ENCODE results near the gene SCAF4.
A peak's percentile ranks its signal among the peaks of the same experiment; 100 is the strongest.
"Not testable (repeated sequence)": the region's sequence is repeated elsewhere in the genome, so short reads cannot be mapped to it uniquely, and the experiment has no call there.

The SCAF4 gene

DNA sequence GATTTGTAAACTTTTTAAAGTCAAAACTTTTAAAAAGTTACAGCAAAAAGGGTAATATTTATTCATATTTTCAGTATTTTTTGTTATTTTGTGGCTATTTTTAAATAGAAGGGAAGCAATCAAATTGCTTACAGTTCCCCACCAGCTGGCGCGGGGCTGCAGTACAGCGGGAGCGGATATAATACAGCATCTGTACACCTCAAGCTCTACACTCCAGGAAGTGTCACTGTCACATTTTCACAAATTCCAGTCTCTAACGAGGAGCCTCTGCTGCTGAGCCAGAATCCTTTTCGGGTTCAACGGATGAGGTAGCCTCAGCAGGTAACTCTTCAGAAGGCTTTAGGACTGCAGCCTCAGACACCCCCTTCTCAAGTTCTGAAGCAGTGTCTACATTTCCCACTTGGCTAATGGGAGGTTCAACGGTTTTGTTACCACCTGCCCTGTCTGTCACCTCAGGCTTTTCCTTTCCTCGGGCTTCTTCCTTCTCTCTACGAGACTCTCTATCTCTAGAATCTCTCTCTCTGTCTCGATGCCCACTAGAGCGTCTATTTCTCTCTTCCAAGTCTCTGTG lies 60.7 kb downstream of the SCAF4 start:
- DNase-seq (ENCODE audit: low spot score), result peak; percentile 20

DNA sequence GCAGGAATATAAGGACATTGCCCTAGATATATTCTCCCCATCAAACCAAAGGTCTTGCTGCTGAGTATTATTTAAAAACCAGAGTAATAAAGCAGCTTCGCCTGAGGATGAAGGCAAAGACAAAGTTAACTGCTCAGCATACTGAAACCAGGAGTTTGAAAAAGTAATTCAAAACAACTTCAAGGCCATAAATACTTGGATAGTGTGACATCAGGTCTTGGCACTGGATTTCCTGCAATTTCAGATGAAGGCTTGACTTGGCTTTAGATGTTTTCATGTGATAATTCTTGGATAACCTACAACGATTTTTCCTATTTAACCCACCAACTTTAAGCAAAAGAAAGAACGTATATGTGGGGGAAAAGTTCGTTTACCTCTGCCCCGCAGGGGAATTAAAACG lies 61.8 kb downstream of the SCAF4 start:
- no peak for DNase-seq (ENCODE audit: low spot score)

DNA sequence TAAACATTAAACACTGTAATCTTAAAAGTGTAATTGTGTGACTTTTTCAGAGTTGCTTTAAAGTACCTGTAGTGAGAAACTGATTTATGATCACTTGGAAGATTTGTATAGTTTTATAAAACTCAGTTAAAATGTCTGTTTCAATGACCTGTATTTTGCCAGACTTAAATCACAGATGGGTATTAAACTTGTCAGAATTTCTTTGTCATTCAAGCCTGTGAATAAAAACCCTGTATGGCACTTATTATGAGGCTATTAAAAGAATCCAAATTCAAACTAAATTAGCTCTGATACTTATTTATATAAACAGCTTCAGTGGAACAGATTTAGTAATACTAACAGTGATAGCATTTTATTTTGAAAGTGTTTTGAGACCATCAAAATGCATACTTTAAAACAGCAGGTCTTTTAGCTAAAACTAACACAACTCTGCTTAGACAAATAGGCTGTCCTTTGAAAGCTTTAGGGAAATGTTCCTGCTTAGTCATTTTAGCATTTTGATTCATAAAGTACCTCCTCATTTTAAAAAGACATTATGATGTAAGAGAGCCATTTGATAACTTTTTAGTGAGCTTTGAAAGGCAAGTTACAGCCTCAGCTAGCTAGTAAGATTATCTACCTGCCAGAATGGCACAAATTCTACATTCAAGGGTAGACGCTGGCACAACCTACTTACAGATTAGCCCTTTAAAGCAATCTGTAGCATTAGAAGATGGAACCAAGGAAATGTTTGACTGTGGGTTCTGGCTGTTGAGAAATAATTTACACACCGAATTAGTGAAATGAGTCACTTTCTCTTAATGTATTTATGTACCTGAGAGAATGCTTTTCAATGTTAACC lies 63.0 kb downstream of the SCAF4 start:
- DNase-seq (ENCODE audit: low spot score), result no peak

DNA sequence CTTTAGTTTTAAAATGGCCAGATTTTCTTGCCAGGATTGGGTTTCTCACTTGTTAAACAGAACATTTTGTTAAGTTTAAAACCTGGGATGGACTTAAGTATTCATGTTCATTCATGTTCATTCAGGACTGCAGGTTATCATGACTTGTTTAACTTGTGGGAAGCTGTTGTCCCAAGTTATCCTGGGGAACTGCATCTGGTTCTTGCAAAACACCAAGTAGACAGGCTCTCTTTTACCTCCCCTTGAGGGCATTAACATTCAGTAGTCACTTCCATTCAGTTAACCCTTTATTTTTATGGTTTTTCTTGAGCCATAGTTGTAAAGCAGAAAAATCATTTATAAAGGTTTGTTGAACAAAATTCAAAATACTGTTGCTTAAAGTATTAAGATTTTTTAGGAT lies 64.3 kb downstream of the SCAF4 start:
- no peak for DNase-seq (ENCODE audit: low spot score)

DNA sequence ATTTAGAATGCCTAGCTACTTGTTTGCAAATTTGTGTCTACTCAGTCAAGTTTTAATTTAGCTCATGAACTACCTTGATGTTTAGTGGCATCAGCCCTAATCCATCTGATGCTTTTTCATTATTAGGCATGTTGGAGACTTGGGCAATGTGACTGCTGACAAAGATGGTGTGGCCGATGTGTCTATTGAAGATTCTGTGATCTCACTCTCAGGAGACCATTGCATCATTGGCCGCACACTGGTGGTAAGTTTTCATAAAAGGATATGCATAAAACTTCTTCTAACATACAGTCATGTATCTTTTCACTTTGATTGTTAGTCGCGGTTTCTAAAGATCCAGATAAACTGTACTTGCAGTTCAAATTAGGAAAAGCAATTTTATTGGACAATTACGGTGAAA lies 64.8 kb downstream of the SCAF4 start:
- DNase-seq (ENCODE audit: low spot score), result no peak

DNA sequence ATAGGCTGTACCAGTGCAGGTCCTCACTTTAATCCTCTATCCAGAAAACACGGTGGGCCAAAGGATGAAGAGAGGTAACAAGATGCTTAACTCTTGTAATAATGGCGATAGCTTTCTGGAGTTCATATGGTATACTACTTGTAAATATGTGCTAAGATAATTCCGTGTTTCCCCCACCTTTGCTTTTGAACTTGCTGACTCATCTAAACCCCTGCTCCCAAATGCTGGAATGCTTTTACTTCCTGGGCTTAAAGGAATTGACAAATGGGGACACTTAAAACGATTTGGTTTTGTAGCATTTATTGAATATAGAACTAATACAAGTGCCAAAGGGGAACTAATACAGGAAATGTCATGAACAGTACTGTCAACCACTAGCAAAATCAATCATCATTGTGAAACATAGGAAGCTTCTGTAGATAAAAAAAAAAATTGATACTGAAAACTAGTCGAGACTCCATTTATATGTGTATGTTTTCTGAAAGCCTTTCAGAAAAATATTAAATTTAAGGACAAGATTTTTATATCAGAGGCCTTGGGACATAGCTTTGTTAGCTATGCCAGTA lies 65.4 kb downstream of the SCAF4 start:
- no peak for DNase-seq (ENCODE audit: low spot score)

DNA sequence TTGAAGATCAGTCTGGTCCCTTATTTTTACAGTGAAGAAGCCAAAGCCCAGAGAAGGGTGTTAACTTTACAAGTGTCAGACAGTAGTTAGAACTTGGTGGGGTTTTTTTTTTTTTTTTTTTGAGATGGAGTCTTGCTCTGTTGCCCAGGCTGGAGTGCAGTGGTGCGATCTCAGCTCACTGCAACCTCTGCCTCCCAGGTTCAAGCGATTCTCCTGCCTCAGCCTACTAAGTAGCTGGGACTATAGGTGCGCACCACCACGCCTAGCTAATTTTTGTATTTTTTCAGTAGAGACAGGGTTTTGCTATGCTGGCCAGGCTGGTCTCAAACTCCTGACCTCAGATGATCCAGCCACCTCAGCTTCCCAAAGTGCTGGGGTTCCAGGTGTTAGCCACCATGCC lies 66.0 kb downstream of the SCAF4 start:
- not testable (repeated sequence) for DNase-seq (ENCODE audit: low spot score)

DNA sequence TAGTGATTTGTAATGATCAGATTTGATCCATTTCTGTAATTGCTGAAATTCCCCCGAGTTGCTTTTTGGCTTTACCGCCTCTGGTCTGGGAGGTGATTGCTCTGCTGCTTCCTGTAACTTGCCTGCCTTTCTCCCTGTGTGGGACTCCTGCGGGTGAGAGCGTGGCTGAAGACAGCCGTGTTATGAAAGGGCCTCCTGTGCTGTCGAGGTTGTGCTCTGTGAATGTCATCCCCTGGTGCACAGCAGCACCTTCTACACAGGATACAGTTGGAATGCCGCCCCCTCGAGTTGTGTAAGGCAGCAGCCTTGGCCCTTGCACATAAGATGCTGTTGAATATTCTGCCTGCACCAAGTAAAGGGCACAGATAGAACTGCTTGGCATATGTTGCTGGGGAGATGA lies 66.5 kb downstream of the SCAF4 start:
- peak; percentile 51 for DNase-seq (ENCODE audit: low spot score)

DNA sequence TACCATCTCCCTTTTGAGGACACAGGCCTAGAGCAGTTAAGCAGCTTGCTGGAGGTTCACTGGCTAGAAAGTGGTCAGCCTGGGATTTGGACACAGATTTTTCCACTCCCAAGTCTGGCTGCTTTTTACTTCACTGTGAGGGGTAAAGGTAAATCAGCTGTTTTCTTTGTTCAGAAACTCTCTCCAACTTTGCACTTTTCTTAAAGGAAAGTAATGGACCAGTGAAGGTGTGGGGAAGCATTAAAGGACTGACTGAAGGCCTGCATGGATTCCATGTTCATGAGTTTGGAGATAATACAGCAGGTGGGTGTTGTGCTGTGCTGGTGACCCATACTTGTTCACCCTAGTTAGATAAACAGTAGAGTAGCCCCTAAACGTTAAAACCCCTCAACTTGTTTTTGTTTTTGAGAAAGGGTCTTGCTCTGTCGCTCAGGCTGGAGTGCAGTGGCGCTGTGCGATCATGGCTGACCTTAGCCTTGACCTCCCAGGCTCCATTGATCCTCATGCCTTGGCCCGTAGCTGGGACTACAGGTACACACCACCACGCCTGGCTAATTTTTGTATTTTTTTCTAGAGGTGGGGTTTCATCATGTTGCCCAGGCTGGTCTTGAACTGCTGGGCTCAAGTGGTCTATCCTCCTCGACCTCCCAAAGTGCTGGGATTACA lies 68.2 kb downstream of the SCAF4 start:
- no peak for DNase-seq (ENCODE audit: low spot score)

DNA sequence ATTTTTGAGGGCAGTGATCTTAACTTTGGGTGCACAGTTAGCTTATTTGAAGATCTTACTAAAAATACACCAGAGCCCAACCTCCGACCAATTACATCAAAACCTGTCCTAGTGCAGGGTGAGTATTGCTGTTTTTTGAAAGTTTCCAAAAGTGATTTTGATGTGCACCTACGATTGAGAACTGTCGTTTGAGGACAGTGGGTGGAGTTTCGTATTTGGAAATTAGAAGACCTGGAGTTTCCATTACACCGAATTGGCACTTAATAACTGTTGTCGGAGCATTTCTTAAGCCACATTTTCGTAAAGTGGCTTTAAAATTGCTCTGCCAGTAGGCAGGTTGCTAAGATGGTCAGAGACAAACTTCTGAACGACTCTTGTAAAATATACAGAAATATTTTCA lies 71.3 kb downstream of the SCAF4 start:
- no peak for DNase-seq (ENCODE audit: low spot score)

DNA sequence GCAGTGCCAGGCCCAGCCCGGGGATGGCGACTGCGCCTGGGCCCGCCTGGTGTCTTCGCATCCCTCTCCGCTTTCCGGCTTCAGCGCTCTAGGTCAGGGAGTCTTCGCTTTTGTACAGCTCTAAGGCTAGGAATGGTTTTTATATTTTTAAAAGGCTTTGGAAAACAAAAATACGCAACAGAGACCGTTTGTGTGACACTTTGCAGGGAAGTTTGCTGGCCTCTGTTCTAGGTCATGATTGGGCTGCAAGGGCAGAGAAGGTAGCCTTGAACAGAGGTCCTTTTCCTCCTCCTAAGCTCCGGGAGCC lies 71.7 kb downstream of the SCAF4 start:
- DNase-seq (ENCODE audit: low spot score), result no peak

DNA sequence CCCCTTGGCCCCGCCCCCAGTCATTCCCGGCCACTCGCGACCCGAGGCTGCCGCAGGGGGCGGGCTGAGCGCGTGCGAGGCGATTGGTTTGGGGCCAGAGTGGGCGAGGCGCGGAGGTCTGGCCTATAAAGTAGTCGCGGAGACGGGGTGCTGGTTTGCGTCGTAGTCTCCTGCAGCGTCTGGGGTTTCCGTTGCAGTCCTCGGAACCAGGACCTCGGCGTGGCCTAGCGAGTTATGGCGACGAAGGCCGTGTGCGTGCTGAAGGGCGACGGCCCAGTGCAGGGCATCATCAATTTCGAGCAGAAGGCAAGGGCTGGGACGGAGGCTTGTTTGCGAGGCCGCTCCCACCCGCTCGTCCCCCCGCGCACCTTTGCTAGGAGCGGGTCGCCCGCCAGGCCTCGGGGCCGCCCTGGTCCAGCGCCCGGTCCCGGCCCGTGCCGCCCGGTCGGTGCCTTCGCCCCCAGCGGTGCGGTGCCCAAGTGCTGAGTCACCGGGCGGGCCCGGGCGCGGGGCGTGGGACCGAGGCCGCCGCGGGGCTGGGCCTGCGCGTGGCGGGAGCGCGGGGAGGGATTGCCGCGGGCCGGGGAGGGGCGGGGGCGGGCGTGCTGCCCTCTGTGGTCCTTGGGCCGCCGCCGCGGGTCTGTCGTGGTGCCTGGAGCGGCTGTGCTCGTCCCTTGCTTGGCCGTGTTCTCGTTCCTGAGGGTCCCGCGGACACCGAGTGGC lies 72.2 kb downstream of the SCAF4 start, which contains the start of gene SOD1:
Gene SOD1 (plus strand): TSS at position 158 of the 723 bp plus-strand sequence. CDS start 77 bp downstream, at position 235.
- peak; percentile 97 for DNase-seq (ENCODE audit: low spot score)

DNA sequence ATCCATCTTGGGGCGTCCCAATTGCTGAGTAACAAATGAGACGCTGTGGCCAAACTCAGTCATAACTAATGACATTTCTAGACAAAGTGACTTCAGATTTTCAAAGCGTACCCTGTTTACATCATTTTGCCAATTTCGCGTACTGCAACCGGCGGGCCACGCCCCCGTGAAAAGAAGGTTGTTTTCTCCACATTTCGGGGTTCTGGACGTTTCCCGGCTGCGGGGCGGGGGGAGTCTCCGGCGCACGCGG lies 72.7 kb downstream of the SCAF4 start:
- no peak for DNase-seq (ENCODE audit: low spot score)

DNA sequence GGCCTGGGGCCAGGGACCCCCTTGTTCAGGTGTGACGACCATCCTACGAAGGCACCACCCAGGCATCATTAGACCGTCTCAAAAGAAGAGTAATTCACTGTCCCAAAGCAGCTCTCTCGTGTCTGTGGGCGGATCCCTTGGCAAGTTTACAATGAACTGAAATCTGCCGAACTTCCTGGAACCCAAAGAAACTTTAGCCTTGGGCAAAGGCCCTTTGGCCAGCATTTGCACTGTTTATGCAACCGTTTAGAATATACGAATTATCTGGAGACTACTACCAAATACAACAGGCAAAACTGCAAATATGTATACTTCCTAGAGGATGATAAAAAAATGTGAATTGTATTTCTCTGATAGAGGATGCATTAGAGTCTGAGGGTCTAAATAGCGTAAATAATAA lies 73.9 kb downstream of the SCAF4 start:
- DNase-seq (ENCODE audit: low spot score), result no peak

DNA sequence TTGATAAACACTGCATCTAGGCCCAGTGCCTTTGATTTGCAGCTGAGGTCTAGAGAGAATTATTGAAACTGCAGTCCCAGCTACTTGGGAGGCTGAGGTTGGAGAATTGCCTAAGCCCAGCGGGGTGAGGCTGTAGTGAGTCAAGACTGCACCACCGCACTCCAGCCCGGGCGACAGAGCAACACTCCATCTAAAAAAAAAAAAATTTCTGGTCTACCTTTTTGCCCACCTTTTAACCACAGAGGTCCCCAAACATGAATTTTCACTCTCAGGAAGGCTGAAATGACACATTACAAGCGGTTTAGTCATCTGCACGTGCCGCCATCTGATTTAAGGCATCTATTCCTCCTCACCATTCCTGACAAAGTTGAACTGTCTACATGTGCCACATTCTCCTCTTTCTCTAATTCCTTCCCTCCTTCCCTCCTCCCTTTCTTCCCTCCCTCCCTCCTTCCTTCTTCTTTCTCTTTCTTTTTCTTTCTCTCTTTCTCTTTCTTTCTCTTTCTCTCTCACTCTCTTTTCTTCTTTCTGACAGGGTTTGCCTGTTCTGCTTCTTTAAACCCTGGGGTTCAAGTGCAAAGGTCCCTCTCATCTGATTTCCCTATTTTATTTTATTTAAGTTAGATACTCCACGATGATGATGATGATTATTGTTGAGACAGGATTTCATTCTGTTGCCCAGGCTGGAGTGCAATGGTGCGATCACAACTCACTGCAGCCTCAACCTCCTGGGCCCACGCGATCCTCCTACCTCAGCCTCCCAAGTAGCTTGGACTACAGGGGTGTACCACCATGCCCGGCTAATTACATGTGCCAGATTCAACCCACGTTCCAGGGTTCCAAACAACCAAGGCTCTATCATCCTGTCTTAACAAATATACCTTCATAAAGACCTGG lies 75.5 kb downstream of the SCAF4 start:
- no peak for DNase-seq (ENCODE audit: low spot score)

DNA sequence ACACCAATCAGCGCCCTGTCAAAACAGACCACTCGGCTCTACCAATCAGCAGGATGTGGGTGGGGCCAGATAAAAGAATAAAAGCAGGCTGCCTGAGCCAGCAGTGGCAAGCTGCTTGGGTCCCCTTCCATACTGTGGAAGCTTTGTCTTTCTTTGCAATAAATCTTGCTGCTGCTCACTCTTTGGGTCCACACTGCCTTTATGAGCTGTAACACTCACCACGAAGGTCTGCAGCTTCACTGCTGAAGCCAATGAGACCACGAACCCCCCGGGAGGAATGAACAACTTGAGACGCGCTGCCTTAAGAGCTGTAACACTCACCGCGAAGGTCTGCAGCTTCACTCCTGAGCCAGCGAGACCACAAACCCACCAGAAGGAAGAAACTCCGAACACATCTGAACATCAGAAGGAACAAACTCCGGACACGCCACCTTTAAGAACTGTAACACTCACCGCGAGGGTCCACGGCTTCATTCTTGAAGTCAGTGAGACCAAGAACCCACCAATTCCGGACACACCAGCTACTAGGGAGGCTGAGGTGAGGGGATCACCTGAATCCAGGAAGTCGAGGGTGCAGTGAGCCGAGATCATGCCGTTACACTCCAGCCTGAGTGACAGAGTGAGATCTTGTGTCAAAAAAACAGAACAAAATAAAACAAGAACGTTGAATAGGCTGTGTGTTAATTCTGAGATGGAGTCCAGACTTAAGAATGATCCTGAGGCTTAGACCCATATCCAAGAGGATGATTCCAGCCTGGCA lies 76.9 kb downstream of the SCAF4 start:
- not testable (repeated sequence) for DNase-seq (ENCODE audit: low spot score)

DNA sequence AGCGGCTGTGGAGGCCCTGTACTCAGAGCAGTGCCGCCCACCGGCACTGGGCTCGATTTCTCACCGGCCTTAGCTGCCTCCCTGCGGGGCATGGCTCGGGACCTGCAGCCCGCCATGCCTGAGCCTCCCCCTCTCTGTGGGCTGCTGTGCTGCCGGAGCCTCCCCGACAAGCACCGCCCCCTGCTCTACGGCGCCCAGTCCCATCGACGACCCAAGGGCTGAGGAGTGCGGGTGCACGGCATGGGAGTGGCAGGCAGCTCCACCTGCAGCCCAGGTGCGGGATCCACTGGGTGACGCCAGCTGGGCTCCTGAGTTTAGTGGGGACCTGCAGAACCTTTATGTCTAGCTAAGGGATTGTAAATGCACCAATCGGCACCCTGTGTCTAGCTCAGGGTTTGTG lies 77.6 kb downstream of the SCAF4 start:
- no peak for DNase-seq (ENCODE audit: low spot score)

DNA sequence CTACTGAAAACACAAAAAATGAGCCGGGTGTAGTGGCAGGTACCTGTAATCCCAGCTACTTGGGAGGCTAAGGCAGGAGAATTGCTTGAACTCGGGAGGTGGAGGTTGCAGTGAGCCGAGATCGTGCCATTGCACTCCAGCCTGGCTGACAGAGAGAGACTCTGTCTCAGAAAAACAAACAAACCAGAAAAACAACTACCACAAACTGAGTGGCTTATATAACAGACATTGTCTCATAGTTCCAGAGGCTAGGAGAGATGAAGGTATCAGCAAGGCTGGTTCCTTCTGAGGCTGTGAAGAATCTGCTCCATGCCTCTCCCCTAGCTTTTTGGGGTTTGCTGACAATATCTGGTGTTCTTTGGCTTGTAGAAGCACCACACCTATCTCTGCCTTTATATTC lies 80.4 kb downstream of the SCAF4 start:
- DNase-seq (ENCODE audit: low spot score), result not testable (repeated sequence)

DNA sequence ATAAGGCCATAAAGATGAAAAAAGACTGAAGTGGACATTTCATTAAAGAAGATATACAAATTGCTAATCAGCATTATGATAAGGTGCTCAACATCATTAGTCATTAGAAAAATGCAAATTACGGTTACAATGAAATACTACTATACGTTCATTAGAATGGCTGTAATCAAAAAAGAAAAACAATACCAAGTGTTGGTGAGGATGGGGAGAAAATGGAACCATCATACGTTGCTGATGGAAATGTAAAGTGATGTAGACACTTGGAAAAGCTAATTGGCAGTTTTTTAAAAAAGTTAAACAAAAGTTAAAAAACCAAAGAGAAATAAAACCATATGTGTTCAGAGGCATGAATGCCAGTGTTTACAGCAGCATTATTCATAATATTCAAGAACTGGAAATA lies 81.0 kb downstream of the SCAF4 start:
- no peak for DNase-seq (ENCODE audit: low spot score)

DNA sequence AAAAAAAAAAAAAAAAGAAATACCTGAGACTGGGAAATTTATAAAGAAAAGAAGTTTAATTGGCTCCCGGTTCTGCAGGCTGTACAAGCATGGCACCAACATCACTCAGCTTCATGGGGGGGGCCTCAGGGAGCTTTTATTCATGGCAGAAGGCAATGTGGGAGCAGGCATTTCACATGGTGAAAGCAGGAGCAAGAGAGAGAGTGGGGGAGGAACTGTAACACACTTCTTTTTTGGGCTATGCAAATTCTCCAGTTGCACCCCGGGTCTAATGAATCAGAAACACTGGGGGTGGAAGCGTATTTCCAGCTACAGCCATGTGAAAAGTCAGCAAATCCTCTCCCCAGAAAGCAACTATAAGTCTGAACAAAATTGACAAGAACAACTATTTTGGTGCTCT lies 84.3 kb downstream of the SCAF4 start:
- DNase-seq (ENCODE audit: low spot score), result no peak

DNA sequence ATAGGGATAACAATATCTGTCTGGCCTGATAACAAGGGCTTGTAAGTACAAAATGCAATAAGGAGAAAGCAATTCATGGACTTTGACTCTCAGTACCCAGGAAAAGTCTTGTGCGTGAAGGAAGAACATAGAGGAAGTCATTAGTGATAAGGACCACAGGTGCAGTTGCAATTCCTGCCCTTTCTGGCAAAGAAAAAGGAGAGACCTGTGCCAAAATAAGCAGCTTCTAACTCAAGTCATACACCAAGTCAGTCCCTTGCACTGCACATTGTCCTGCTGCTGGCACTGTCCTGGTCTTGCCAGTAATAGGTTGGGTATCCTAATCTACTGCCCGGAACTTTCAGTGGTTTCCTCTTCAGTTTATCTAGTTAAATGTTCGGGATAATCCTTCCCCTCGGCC lies 87.3 kb downstream of the SCAF4 start:
- no peak for DNase-seq (ENCODE audit: low spot score)
